GM21390 (cell line): ENCODE results near the gene RABGAP1L.

Experiments used
- ATAC-seq: cut with Tn5 transposase; IDR thresholded peaks from one replicate; pipeline ENCODE4 v1.9.1; 2021; ENCODE audit not compliant: unreplicated experiment

RABGAP1L gene

GRCh38 chr1:174194461-174194860 is 35.1 kb downstream of the RABGAP1L start:
- no peak for ATAC-seq

- ATAC-seq: no peak
Observed at GRCh38 chr1:174197088-174197487, 37.8 kb downstream of the RABGAP1L start.

DNA sequence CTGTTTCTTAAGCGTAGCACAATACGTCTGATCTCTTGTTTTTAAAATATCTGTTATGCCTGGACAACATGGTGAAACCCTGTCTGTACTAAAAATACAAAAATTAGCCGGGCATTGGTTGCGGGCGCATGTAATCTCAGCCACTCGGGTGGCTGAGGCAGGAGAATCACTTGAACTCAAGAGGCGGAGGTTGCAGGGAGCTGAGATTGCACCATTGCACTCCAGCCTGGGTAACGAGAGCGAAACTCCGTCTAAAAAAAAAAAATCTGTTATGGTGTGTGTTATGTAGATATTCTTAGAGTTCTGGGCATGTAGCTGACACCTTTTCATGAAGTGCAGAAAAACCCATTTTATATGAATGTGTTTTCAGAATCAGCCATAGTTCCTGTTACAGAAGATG is 38.2 kb downstream of the RABGAP1L start:
- no peak for ATAC-seq

DNA sequence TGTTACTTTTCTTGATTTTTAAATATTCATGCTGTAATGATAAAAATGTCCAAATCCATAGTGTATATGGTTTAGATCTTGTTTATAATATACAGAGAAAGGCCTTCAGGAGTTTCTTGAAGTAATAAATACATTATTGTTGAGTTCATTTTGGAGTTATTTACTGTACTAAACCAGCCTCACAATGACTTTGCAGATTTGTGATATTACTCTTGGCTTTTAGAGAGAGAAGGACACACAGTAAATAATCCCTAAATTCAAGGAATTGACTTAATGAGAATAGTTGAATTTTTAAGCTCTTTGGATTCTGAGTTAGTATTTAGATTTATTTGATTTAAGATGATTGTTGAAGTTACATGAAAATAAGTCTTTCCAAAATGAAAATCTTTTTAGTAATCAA is 38.9 kb downstream of the RABGAP1L start:
- ATAC-seq: no peak

- no peak for ATAC-seq
Observed at GRCh38 chr1:174200746-174201145, 41.4 kb downstream of the RABGAP1L start.

- ATAC-seq: no peak
Observed at GRCh38 chr1:174204697-174205308, 45.5 kb downstream of the RABGAP1L start.

DNA sequence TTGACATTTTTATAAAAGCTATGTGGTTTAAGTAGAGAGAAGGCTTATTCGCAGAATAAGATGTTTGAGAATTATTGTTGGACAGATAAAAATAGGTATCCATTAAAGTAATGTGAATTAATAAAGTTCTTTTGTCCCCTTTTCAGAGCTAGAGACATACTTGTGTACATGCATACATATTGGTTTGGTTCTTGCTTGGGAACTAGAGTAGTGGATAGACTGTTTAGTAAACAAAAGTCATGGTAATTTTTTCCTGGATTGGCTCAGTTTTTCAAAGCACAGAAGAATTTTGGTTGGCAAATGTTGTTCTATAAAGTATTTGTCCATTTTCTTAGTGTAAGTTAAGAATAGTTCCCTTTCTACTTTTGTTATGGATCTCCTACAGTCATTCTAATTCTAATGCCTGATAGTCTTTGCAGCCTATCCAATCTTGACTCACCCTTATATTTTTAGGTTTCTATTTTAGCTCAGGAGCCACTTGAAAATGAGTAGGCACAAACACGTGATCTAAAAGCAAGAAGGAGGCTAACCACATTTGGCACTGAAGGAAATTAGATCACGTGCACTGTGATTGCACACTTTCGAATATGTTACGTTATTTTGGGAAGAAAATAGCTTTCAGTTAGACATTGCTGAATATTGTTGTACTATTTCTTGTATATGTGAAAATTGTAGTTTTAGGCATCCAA is 47.0 kb downstream of the RABGAP1L start:
- no peak for ATAC-seq

DNA sequence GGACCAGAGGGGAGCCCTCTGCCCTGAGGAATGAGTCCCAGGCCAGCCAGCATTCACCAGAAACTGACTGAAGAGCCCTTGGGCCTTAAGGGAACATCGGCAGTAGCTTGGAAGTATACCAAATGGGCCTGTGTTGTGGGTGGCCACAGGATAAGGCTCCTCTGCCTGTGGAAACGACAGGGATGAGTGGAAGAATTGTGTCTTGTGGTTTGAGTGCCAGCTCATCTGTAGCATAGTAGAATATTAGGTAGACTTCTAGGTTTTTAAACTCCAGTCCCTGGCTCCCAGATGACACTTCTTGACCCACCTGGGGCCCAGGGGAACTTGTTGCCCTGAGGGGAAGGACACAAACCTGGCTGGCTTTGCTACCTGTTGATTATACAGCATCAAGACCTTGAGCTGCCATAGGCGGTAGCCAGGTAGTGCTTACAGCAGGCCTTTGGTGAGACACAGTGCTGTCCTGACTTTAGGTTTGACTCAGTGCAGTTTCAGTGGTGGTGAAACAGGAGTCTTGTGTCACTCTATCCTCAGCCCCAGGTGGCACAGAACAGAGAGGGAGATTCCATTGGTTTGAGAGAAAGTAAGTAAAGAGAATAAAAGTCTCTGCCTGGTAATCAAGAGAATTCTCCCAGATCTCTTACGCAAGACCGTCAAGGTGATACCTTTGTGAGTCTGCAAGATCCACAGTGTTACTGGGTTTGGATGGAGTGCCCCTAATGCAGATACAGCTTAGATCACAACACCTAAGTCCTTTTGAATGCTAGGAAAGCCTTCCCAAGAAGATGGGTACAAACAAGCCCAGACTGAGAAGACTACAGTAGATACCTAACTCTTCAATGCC is 50.2 kb downstream of the RABGAP1L start:
- peak; percentile 67 for ATAC-seq

GRCh38 chr1:174211486-174211885 is 52.2 kb downstream of the RABGAP1L start:
- ATAC-seq: no peak

- no peak for ATAC-seq
Observed at GRCh38 chr1:174215766-174216165, 56.4 kb downstream of the RABGAP1L start.

GRCh38 chr1:174217248-174217647 is 57.9 kb downstream of the RABGAP1L start:
- no peak for ATAC-seq

GRCh38 chr1:174217787-174218574 is 58.7 kb downstream of the RABGAP1L start:
- no peak for ATAC-seq

- ATAC-seq: no peak
Observed at GRCh38 chr1:174218983-174219382, 59.7 kb downstream of the RABGAP1L start.

- ATAC-seq: no peak
Observed at GRCh38 chr1:174219606-174220370, 60.5 kb downstream of the RABGAP1L start.

- no peak for ATAC-seq
Observed at GRCh38 chr1:174221681-174222080, 62.4 kb downstream of the RABGAP1L start.

- no peak for ATAC-seq
Observed at GRCh38 chr1:174222166-174222949, 63.0 kb downstream of the RABGAP1L start.

- no peak for ATAC-seq
Observed at GRCh38 chr1:174224641-174225040, 65.3 kb downstream of the RABGAP1L start.

- peak; percentile 84 for ATAC-seq
Observed at GRCh38 chr1:174225499-174226204, 66.3 kb downstream of the RABGAP1L start.

- no peak for ATAC-seq
Observed at GRCh38 chr1:174230399-174230798, 71.1 kb downstream of the RABGAP1L start.
